ENCODE data around the gene ZBTB3. TPM values are rescaled to one million over a fixed set of nuclear protein-coding genes. Genes with fewer than 3 reads are reported as not detected.
"Not testable (repeated sequence)": the region's sequence is repeated elsewhere in the genome, so short reads cannot be mapped to it uniquely, and the experiment has no call there.

ZBTB3 gene
- total and polyA plus RNA-seq, 2 of the 13 experiments (the other 11 are each of a cell fraction or from before 2014, with no cell fraction given) = 3.4 to 5.2 TPM

- no peak; the same call in 2 of the 3 replicates for ATAC-seq
- H3K36me3 ChIP-seq (replicated peaks in 1 of 2; ENCODE audit: control insufficient read depth in 1 of 2, insufficient read depth in 2 of 2, low read length in 2 of 2) = peaks cover 7 to 24% of the 10 kb centered on the region in 2 experiments
- H3K4me3 ChIP-seq (replicated peaks in 1 of 3; ENCODE audit: insufficient read depth in 1 of 3, low read depth in 2 of 3, low read length in 3 of 3) = peak overlapping the region; percentile 70 to 86 (median 80)
- no peak overlapping the region for H2AFZ ChIP-seq (ENCODE audit: low read length)
- POLR2A ChIA-PET = interaction anchor here (0.8 to 4.3 kb wide), 13 partner anchors 22 to 136 kb away, joined by 3 to 27 read pairs (median 8); partner anchors contain the start of genes B3GAT3, C11orf98, CSKMT and HNRNPUL2
- DNase-seq (ENCODE audit: low spot score) = no peak
- no peaks in the 10 kb centered on the region for H3K79me2 ChIP-seq (ENCODE audit: insufficient read depth, low read length)
- H3K27ac ChIP-seq (ENCODE audit: extremely low read length, insufficient read depth, low read length) = peak overlapping the region; percentile 69
- in situ Hi-C loops (cut with HindIII; ENCODE audit: extremely low pct_ligation_motif_present, low pct_unique_long_range_greater_than_20kb) = loop anchor here (10.0 kb wide), 1 partner anchor 311 kb away; no protein-coding TSS in a partner anchor
- BruUV-seq (replicated peaks) = no TSS peak
- peak overlapping the region; percentile 78 for H3K9ac ChIP-seq (ENCODE audit: insufficient read depth, low read depth, low read length)
- H3K27me3 ChIP-seq (ENCODE audit: control insufficient read depth in 1 of 2, insufficient read depth in 2 of 2, low read length in 2 of 2) = no peaks in the 10 kb centered on the region
- peak overlapping the region; percentile 99 for H3K4me2 ChIP-seq (ENCODE audit: low read depth, low read length)
- CTCF ChIA-PET (ENCODE audit: low intra/inter-chr PET ratio, low total read pairs) = no interaction called here
- 60% methylated on average over 7 of the region's 7 CpGs for WGBS (ENCODE audit: low lambda C conversion rate)
- H4K20me1 ChIP-seq (ENCODE audit: insufficient read depth, low read length) = peaks cover 6% of the 10 kb centered on the region; the same call in 1 of the 2 replicates
- TF ChIP-seq PRDM4 (CRISPR knock-in tag; IDR thresholded peaks at IDR 0.05; ENCODE audit: borderline replicate concordance) (no peak), NFE2L1 (CRISPR knock-in tag; IDR thresholded peaks at IDR 0.05; ENCODE audit: borderline replicate concordance) (0 out of 2 replicates have a peak, but pooled peaks have one; percentile 65)
- H3K4me1 ChIP-seq (ENCODE audit: insufficient read depth, low read length) = peaks cover 18% of the 10 kb centered on the region
- H3K9me3 ChIP-seq (ENCODE audit: low read length) = no peaks in the 10 kb centered on the region
- intact Hi-C loops (cut with micrococcal nuclease; ENCODE audit: unreplicated experiment) = no loop called here
- no peak for FAIRE-seq
These were observed 48.5 kb downstream of the ZBTB3 start for GRCh38 chr11:62705413-62705812.

GRCh38 chr11:62703921-62704320 is 50.0 kb downstream of the ZBTB3 start:
- FAIRE-seq; H3K9me3 ChIP-seq (ENCODE audit: low read length); intact Hi-C loops (cut with micrococcal nuclease; ENCODE audit: unreplicated experiment); H4K20me1 ChIP-seq (ENCODE audit: insufficient read depth, low read length); ATAC-seq; BruUV-seq (replicated peaks); POLR2A ChIA-PET; DNase-seq (ENCODE audit: low spot score); H3K4me2 ChIP-seq (ENCODE audit: low read depth, low read length); H3K4me3 ChIP-seq (replicated peaks in 1 of 3; ENCODE audit: insufficient read depth in 1 of 3, low read depth in 2 of 3, low read length in 3 of 3); H3K79me2 ChIP-seq (ENCODE audit: insufficient read depth, low read length); H3K27ac ChIP-seq (ENCODE audit: extremely low read length, insufficient read depth, low read length); H3K27me3 ChIP-seq (ENCODE audit: control insufficient read depth in 1 of 2, insufficient read depth in 2 of 2, low read length in 2 of 2); H3K9ac ChIP-seq (ENCODE audit: insufficient read depth, low read depth, low read length); H2AFZ ChIP-seq (ENCODE audit: low read length); CTCF ChIA-PET (ENCODE audit: low intra/inter-chr PET ratio, low total read pairs): not testable (repeated sequence)
- in situ Hi-C loops (cut with HindIII; ENCODE audit: extremely low pct_ligation_motif_present, low pct_unique_long_range_greater_than_20kb) = loop anchor here (10.0 kb wide), 1 partner anchor 309 kb away; no protein-coding TSS in a partner anchor
- 98% methylated on average over 4 of the region's 4 CpGs for WGBS (ENCODE audit: low lambda C conversion rate)
- peaks cover 5 to 13% of the 10 kb centered on the region in 2 experiments for H3K36me3 ChIP-seq (replicated peaks in 1 of 2; ENCODE audit: control insufficient read depth in 1 of 2, insufficient read depth in 2 of 2, low read length in 2 of 2)
- H3K4me1 ChIP-seq (ENCODE audit: insufficient read depth, low read length) = peaks cover 18% of the 10 kb centered on the region
